Neutrophil (primary cell): ENCODE measurements around the gene ARID3B.
A peak's percentile ranks its signal among the peaks of the same experiment; 100 is the strongest.

Source experiments
- H3K27ac ChIP-seq: fragments of 200-600 bp; sonication (generic); 2 replicates; pipeline ENCODE4 v1.5.1; 2016; ENCODE audit warnings: mild to moderate bottlenecking, moderate library complexity
- H3K27me3 ChIP-seq: fragments of 200-600 bp; sonication (generic); 2 replicates; pipeline ENCODE4 v1.6.0; 2016; ENCODE audit warnings: mild to moderate bottlenecking
- H3K36me3 ChIP-seq: fragments of 200-600 bp; sonication (generic); 2 replicates; pipeline ENCODE4 v1.5.1; 2017
- H3K4me1 ChIP-seq, 2 experiments: fragments of 200-600 bp in 1 of 2; sonication (generic) in 1 of 2; 1 replicate in 1 of 2; 2 replicates in 1 of 2; pipeline versions ENCODE4 v1.5.1 to v1.6.1; 2013 to 2016; ENCODE audit warnings: low read depth in 1 of 2, low read length in 1 of 2, mild to moderate bottlenecking in 1 of 2, moderate library complexity in 1 of 2; ENCODE audit not compliant: control insufficient read depth in 1 of 2, insufficient read depth in 1 of 2
- H3K4me3 ChIP-seq, 2 experiments: fragments of 200-600 bp in 1 of 2; sonication (generic) in 1 of 2; 1 replicate in 1 of 2; 2 replicates in 1 of 2; pipeline ENCODE4 v1.5.1; 2013 to 2016; ENCODE audit warnings: low read depth in 1 of 2, low read length in 1 of 2, mild to moderate bottlenecking in 1 of 2, moderate library complexity in 1 of 2
- H3K9me3 ChIP-seq: fragments of 200-600 bp; sonication (generic); 2 replicates; pipeline ENCODE4 v1.5.1; 2016
- CTCF ChIP-seq: fragments of 200-600 bp; sonication (generic); IDR thresholded peaks from 2 replicates; pipeline ENCODE4 v1.5.1; 2016; ENCODE audit warnings: antibody characterized with exemption

Gene ARID3B

GRCh38 chr15:74610302-74610951 is 69.4 kb downstream of the ARID3B start:
- H3K27me3 ChIP-seq: no peaks in the 10 kb centered on the region
- H3K9me3 ChIP-seq: no peaks in the 10 kb centered on the region
- H3K36me3 ChIP-seq: no peaks in the 10 kb centered on the region
- no peak overlapping the region for H3K4me3 ChIP-seq
- no peak for TF ChIP-seq CTCF
- peaks cover 5 to 6% of the 10 kb centered on the region in 2 experiments for H3K4me1 ChIP-seq
- H3K27ac ChIP-seq: no peak overlapping the region

- no peaks in the 10 kb centered on the region for H3K27me3 ChIP-seq
- no peaks in the 10 kb centered on the region for H3K9me3 ChIP-seq
- no peaks in the 10 kb centered on the region for H3K36me3 ChIP-seq
- peaks cover 6 to 11% of the 10 kb centered on the region in 2 experiments for H3K4me1 ChIP-seq
- H3K4me3 ChIP-seq: no peak overlapping the region
- H3K27ac ChIP-seq: no peak overlapping the region
- TF ChIP-seq CTCF: no peak
Measured at GRCh38 chr15:74611341-74611740, 70.3 kb downstream of the ARID3B start.

GRCh38 chr15:74611834-74612233 is 70.8 kb downstream of the ARID3B start:
- no peak for TF ChIP-seq CTCF
- no peaks in the 10 kb centered on the region for H3K27me3 ChIP-seq
- no peak overlapping the region for H3K4me3 ChIP-seq
- no peak overlapping the region for H3K27ac ChIP-seq
- H3K4me1 ChIP-seq: peaks cover 11 to 16% of the 10 kb centered on the region in 2 experiments
- H3K36me3 ChIP-seq: no peaks in the 10 kb centered on the region
- no peaks in the 10 kb centered on the region for H3K9me3 ChIP-seq

GRCh38 chr15:74612677-74613076 is 71.7 kb downstream of the ARID3B start:
- peaks cover 3% of the 10 kb centered on the region for H3K36me3 ChIP-seq
- no peaks in the 10 kb centered on the region for H3K27me3 ChIP-seq
- no peaks in the 10 kb centered on the region for H3K9me3 ChIP-seq
- H3K4me3 ChIP-seq: no peak overlapping the region
- no peak for TF ChIP-seq CTCF
- H3K27ac ChIP-seq: no peak overlapping the region
- peaks cover 19 to 24% of the 10 kb centered on the region in 2 experiments for H3K4me1 ChIP-seq

- peaks cover 8% of the 10 kb centered on the region for H3K36me3 ChIP-seq
- peaks cover 23 to 29% of the 10 kb centered on the region in 2 experiments for H3K4me1 ChIP-seq
- H3K4me3 ChIP-seq: no peak overlapping the region
- no peak for TF ChIP-seq CTCF
- H3K9me3 ChIP-seq: no peaks in the 10 kb centered on the region
- H3K27me3 ChIP-seq: no peaks in the 10 kb centered on the region
- peak overlapping the region; percentile 94 for H3K27ac ChIP-seq
Measured at GRCh38 chr15:74613089-74613952, 72.3 kb downstream of the ARID3B start.
